Heart left ventricle (tissue), 13 donors: ENCODE data around the gene ANAPC1.

Source experiments
- CTCF ChIP-seq, 12 donors: fragments of 200-600 bp; sonication (generic) in 4 of 12; IDR thresholded peaks; one replicate each; pipeline versions ENCODE4 v1.5.0 to v1.8.0; 2018 to 2022; ENCODE audit warnings: antibody characterized with exemption in 12 of 12, mild to moderate bottlenecking in 5 of 12
- POLR2A ChIP-seq, 2 donors: fragments of 450-650 bp; IDR thresholded peaks; one replicate each; pipeline ENCODE4 v1.6.1; 2017; ENCODE audit warnings: antibody characterized with exemption in 2 of 2, mild to moderate bottlenecking in 2 of 2, moderate library complexity in 2 of 2
- donor health status: ischemic (EF 13 %, LVEDD 7.1; RV severe dilation, severe dysfunction).
- donor health status: DM: no; HTN: yes; CAD: no.
- donor health status: DM: no; HTN: no; CAD: no.
- donor health status: ischemic (EF 25% LVEDD 6.9; RV normal size, moderate dysfunction).
- donor health status: ischemic (EF 25% LVEDD 5.7; RV mildly dilated, moderate dysfunction).
- donor health status: ischemic (EF 35%, LVEDD 5.7; RV mildly dilated, moderate dysfunction).
- donor health status: nonischemic (EF 11% LVEDD 7.7; RV severe dilation, severe dysfunction).
- donor health status: DM: yes; HTN: yes; CAD: no.
- donor health status: PGD.
- donor health status: ischemic (EF 29% LVEDD 5.4; RV normal size, mild dysfunction).
- donor health status: nonischemic (EF 23%, LVEDD 6.1; RV moderate dilation, normal function).

- TF ChIP-seq POLR2A (IDR thresholded peaks at IDR 0.05) (no peak), CTCF (IDR thresholded peaks at IDR 0.05) (no peak)
These were observed 34.4 kb upstream of the ANAPC1 start for GRCh38 chr2:111918383-111918806.
